Right lobe of liver (tissue), 6 donors: Measurements from ENCODE around the gene EGFL8. TPM values are rescaled to one million over a fixed set of nuclear protein-coding genes. Genes with fewer than 3 reads are reported as not detected.
A peak's percentile ranks its signal among the peaks of the same experiment; 100 is the strongest.

Experiments
- ATAC-seq, 4 donors: fragments of 200-7000 bp; cut with Tn5 transposase; one replicate each; pipeline ENCODE4 v1.9.1; 2020; ENCODE audit warnings: mild to moderate bottlenecking in 4 of 4, moderate library complexity in 4 of 4
- DNase-seq, 3 donors: peaks; one replicate each; pipeline ENCODE4 v3.0.0-alpha.2; 2020
- H3K27ac ChIP-seq, 3 donors: fragments of 200-600 bp; one replicate each; pipeline ENCODE4 v1.8.0; 2022
- H3K27me3 ChIP-seq, 2 donors: fragments of 200-600 bp; one replicate each; pipeline ENCODE4 v1.8.0; 2022
- H3K36me3 ChIP-seq, 4 donors: fragments of 200-600 bp; sonication (generic) in 1 of 4; one replicate each; pipeline versions ENCODE4 v1.5.1 to v1.8.0; 2017 to 2022; ENCODE audit warnings: control low read depth in 1 of 4
- H3K4me1 ChIP-seq, 4 donors: fragments of 200-600 bp; sonication (generic) in 1 of 4; one replicate each; pipeline versions ENCODE4 v1.5.1 to v1.8.0; 2017 to 2022; ENCODE audit warnings: control low read depth in 1 of 4
- H3K4me3 ChIP-seq, 3 donors: fragments of 200-600 bp; one replicate each; pipeline ENCODE4 v1.8.0; 2022
- H3K9me3 ChIP-seq, 4 donors: fragments of 200-600 bp; sonication (generic) in 1 of 4; one replicate each; pipeline versions ENCODE4 v1.5.1 to v1.8.0; 2017 to 2022; ENCODE audit warnings: control low read depth in 1 of 4
- POLR2A ChIP-seq: fragments of 450-650 bp; IDR thresholded peaks from one replicate; pipeline ENCODE4 v1.6.1; 2017; ENCODE audit warnings: antibody characterized with exemption, mild to moderate bottlenecking
- WGBS: methylation state at CpG from one replicate; pipeline ENCODE4 v1.1.6; 2018; ENCODE audit warnings: low coverage, low lambda C conversion rate; ENCODE audit not compliant: insufficient coverage; ENCODE audit errors: missing lambda C conversion rate; 5-methylcytosine and 5-hydroxymethylcytosine counted together
- intact Hi-C, 2 donors: fragments of 100-400 bp; cut with DNase I; formaldehyde crosslinking; loops; one replicate each; pipeline versions ENCODE4 v1.11.2 to v1.14.1; 2022
- total RNA-seq, 6 experiments: library from RNA; depleted of rRNA in 2 of 6; stranded (reverse); fragments of >200 nt in 2 of 6; fragmentation: NEBNext Ultra II Directional in 3 of 6; extraction: Animal tissue kit (Norgen Biotek cat#: 25700) in 3 of 6; gene quantifications; one replicate each; pipeline versions ENCODE4 v1.1.0 to v1.2.4, GENCODE V29; 2016 to 2023
- TF ChIP-seq, protein P1 (sequence below), 4 donors: fragments of 200-600 bp in 3 of 4; fragments of 450-650 bp in 1 of 4; IDR thresholded peaks; one replicate each; pipeline versions ENCODE4 v1.5.1 to v1.8.0; 2016 to 2022; ENCODE audit warnings: antibody characterized with exemption in 4 of 4, mild to moderate bottlenecking in 2 of 4
- donor health status: DM: no; HTN: yes; CAD: no.
- donor health status: DM: no; HTN: no; CAD: no.
- donor health status: DM: no; HTN: no; CAD: no.
- donor health status: DM: no; HTN: yes; CAD: no.
- donor health status: DM: no; HTN: yes; CAD: no.

Gene EGFL8
- total RNA-seq, 6 experiments from 2014 or later = 1.4 to 6.0 (median 4.2) TPM

GRCh38 chr6:32152769-32153563, 11.4 kb upstream of the EGFL8 start:
- 52% methylated on average over 27 of the region's 35 CpGs for WGBS
- Histone ChIP-seq H3K9me3 (no peaks in the 10 kb centered on the region), H3K4me3 (peak overlapping the region; percentile 74 to 78 (median 78)), H3K36me3 (peaks cover 0 to 13% (median 0%) of the 10 kb centered on the region in 4 donors), H3K27ac (peak overlapping the region; percentile 63 to 75 (median 74)), H3K27me3 (peaks cover 0 to 6% of the 10 kb centered on the region in 2 donors), H3K4me1 (peaks cover 0 to 7% (median 0%) of the 10 kb centered on the region in 4 donors)
- intact Hi-C loops = loop anchor here in 1 of 2 donors (5.0 kb wide), 1 partner anchor 36 kb away; no protein-coding TSS in a partner anchor
- DNase-seq = no peak
- TF ChIP-seq, protein P1, sequence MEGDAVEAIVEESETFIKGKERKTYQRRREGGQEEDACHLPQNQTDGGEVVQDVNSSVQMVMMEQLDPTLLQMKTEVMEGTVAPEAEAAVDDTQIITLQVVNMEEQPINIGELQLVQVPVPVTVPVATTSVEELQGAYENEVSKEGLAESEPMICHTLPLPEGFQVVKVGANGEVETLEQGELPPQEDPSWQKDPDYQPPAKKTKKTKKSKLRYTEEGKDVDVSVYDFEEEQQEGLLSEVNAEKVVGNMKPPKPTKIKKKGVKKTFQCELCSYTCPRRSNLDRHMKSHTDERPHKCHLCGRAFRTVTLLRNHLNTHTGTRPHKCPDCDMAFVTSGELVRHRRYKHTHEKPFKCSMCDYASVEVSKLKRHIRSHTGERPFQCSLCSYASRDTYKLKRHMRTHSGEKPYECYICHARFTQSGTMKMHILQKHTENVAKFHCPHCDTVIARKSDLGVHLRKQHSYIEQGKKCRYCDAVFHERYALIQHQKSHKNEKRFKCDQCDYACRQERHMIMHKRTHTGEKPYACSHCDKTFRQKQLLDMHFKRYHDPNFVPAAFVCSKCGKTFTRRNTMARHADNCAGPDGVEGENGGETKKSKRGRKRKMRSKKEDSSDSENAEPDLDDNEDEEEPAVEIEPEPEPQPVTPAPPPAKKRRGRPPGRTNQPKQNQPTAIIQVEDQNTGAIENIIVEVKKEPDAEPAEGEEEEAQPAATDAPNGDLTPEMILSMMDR (IDR thresholded peaks at IDR 0.05) = no peak
- TF ChIP-seq POLR2A = no peak
- ATAC-seq = peak in 1 of 4 donors; percentile 1

DNA sequence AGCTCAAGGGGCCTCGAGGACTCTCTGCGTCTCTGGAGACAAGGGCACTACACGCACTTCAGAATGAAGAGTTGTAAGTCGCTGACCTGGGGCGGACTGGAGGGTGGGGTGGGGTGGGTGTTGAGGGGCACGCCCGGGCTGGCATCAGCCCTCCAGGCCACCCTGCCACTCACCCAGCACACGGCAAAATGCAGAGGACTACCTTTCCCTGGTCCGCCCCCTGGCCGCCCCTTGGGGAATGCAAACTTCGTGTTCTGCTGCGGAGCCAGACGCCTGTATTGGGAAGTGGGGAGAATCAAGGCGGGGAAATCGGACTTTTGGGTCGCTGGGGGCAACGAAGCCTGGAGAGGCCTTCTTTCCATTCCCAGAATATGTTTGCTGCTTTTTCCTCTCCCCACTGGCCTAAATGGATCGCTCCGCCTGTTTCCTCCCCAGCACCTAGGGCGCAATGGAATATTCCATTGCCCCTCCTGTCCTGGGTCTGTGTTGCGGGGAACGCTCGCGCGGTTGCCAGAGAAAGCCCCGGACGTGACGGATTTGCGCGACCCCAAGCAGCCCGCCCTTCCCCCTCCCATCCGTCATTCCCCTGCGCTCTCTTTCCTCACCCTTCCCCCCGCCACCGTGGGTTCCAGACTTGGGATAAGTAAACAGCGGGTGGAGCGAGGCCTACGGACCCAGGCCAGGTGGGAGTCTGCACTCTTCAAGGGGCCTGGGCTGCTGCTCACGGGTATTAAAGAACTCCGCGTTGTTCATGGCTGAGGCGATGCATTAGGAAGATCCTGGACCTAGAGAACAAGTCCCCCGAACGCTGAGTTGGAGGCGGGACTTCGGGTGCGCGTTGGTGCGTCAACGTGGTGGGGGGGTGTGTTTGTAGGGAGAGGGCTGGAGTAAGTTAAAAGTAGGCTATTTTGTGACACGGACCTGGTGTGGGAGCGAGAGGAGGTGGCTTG, 10.6 kb upstream of the EGFL8 start, which contains the start of gene PPT2:
Gene PPT2, plus strand, starts transcription at position 578 of the 950 bp plus-strand sequence. CDS start 454 bp downstream, outside the sequence.
- no peak for TF ChIP-seq POLR2A
- TF ChIP-seq, protein P1 (IDR thresholded peaks at IDR 0.05) = peak in 1 of 4 donors; percentile 12
- intact Hi-C loops = loop anchor here in 1 of 2 donors (5.0 kb wide), 1 partner anchor 37 kb away; no protein-coding TSS in a partner anchor
- Histone ChIP-seq H3K27ac (peak within 1 kb of the TSS; percentile 63 to 75 (median 74)), H3K36me3 (peaks cover 0 to 13% (median 0%) of the 10 kb centered on the region in 4 donors), H3K4me3 (peak within 1 kb of the TSS; percentile 74 to 78 (median 78)), H3K9me3 (no peaks in the 10 kb centered on the region), H3K27me3 (peaks cover 0 to 6% of the 10 kb centered on the region in 2 donors), H3K4me1 (peaks cover 0 to 7% (median 0%) of the 10 kb centered on the region in 4 donors)
- ATAC-seq (peak; percentile 81 to 83 (median 82)), DNase-seq (peak; percentile 79 to 87 (median 85))
- WGBS = 4% methylated on average over 46 of the region's 52 CpGs

DNA sequence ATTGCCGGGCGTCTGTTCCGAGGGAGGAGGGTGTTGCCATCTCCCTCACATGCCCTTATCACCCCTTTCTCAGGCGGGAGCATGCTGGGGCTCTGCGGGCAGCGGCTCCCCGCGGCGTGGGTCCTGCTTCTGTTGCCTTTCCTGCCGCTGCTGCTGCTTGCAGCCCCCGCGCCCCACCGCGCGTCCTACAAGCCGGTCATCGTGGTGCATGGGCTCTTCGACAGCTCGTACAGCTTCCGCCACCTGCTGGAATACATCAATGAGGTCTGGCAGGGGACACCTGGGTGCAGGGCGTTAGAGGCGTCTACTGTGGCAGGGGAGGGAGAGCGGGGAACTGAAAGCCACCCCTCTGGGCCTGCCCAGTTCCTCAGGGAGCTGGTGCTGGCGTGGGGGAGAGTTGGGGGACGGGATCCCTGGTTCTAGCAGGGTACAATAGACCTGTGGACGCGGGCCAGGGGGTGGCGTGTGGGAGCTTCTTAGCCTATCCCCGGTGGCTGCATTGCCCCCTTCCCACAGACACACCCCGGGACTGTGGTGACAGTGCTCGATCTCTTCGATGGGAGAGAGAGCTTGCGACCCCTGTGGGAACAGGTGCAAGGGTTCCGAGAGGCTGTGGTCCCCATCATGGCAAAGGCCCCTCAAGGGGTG, 9.8 kb upstream of the EGFL8 start:
- H3K27me3 ChIP-seq = no peaks in the 10 kb centered on the region
- intact Hi-C loops = loop anchor here (5.0 kb wide), 1 partner anchor 37 kb away; no protein-coding TSS in a partner anchor
- peak overlapping the region; percentile 63 to 75 (median 74) for H3K27ac ChIP-seq
- 0% methylated on average over 6 of the region's 34 CpGs for WGBS
- H3K9me3 ChIP-seq = no peaks in the 10 kb centered on the region
- DNase-seq (peak; percentile 65 to 78 (median 75)), ATAC-seq (peak; percentile 81 to 87 (median 86))
- H3K4me1 ChIP-seq = peaks cover 0 to 7% (median 0%) of the 10 kb centered on the region in 4 donors
- H3K36me3 ChIP-seq = peaks cover 0 to 13% (median 0%) of the 10 kb centered on the region in 4 donors
- H3K4me3 ChIP-seq = peak overlapping the region; percentile 74 to 78 (median 78)
- TF ChIP-seq POLR2A = peak; percentile 27
- TF ChIP-seq, protein P1 (IDR thresholded peaks at IDR 0.05) = peak; percentile 57 to 67 (median 60)
